ENCODE measurements around the gene THAP4. TPM values are rescaled to one million over a fixed set of nuclear protein-coding genes. Genes with fewer than 3 reads are reported as not detected.
A peak's percentile ranks its signal among the peaks of the same experiment; 100 is the strongest.
"Not testable (repeated sequence)": the region's sequence is repeated elsewhere in the genome, so short reads cannot be mapped to it uniquely, and the experiment has no call there.

Gene THAP4
- total RNA-seq, 2 donors from 2014 or later = 42.2 to 45.8 TPM

DNA sequence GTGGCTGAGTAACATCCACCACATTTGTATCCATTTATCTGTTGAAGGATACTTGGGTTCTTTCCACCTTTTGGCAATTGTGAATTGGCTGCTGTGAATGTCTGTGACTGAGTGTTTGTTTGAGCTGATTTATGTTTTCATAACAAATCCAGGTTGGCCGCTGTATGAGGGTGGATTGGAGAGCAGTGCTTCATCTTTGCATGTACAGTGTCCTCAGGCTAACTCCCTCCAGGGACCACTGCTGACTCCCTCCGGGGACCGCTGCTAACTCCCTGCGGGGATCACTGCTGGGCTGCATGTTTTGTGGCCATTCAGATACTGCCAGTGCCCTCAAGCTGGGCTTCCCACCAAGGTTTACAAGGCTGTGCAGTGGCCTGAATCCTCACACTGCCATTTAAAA is 68.2 kb downstream of the THAP4 start:
- ATAC-seq (no peak), DNase-seq (ENCODE audit: low spot score in 2 of 2) (no peak)
- no peaks in the 10 kb centered on the region for H3K9me3 Mint-ChIP-seq
- H3K27ac Mint-ChIP-seq = no peak overlapping the region
- no peaks in the 10 kb centered on the region for H3K36me3 Mint-ChIP-seq

DNA sequence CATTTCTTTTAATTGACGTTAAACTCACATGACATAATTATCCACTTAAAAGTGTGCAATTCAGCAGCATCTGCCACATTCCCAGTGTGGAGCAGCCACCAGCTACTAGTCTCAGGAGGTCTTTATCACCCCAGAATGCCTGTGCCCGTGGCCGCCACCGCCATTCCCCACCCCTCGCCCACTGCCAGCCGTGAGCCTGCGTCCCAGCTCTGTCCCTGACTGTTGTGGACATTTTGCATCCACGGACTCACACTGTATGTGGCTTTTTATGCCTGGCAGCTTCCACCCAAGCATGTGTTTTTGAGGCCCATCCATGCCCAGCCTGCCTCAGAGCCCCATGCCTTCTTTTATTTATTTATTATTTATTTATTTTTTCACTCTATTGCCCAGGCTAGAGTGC is 69.2 kb downstream of the THAP4 start:
- H3K36me3 Mint-ChIP-seq = no peaks in the 10 kb centered on the region
- H3K9me3 Mint-ChIP-seq = no peaks in the 10 kb centered on the region
- ATAC-seq (no peak), DNase-seq (ENCODE audit: low spot score in 2 of 2) (no peak)
- no peak overlapping the region for H3K27ac Mint-ChIP-seq

DNA sequence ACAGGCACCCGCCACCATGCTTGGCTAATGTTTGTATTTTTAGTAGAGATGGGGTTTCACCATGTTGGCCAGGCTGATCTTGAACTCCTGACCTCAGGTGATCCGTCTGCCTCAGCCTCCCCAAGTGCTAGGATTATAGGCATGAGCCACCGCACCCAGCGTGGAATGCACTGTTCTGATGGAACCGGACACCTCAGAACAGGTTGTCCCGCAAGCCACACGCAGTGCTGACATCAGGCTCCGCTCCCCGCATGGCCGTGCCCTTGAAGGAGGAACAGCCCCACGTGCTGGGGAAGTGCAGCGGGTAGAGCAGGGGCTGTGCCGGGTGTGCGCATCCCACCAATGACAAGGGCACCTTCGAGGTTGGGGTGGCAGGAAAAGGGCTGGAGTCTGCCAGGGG is 69.7 kb downstream of the THAP4 start:
- not testable (repeated sequence) for DNase-seq (ENCODE audit: low spot score in 2 of 2); H3K9me3 Mint-ChIP-seq; ATAC-seq; H3K36me3 Mint-ChIP-seq
- peak overlapping the region in 1 of 2 donors; percentile 60 for H3K27ac Mint-ChIP-seq

DNA sequence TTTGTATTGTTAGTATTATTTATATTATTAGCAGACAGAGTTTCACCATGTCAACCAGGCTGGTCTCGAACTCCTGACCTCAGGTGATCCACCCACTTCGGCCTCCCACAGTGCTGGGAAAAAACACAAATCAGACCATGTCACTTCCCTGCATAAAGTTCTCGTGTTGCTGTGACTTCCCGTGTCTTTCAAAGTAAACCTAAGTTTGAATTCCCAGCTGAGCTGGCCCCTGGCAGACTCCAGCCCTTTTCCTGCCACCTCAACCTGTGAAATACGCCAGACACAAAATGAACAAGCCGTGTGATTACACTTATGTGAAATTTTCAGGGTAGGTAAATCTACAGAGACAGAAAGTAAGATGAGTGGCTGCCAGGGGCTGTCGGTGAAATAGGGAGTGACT is 70.5 kb downstream of the THAP4 start:
- Mint-ChIP-seq H3K9me3 (no peaks in the 10 kb centered on the region), H3K36me3 (no peaks in the 10 kb centered on the region), H3K27ac (no peak overlapping the region)
- DNase-seq (ENCODE audit: low spot score in 2 of 2) = no peak
- no peak for ATAC-seq

DNA sequence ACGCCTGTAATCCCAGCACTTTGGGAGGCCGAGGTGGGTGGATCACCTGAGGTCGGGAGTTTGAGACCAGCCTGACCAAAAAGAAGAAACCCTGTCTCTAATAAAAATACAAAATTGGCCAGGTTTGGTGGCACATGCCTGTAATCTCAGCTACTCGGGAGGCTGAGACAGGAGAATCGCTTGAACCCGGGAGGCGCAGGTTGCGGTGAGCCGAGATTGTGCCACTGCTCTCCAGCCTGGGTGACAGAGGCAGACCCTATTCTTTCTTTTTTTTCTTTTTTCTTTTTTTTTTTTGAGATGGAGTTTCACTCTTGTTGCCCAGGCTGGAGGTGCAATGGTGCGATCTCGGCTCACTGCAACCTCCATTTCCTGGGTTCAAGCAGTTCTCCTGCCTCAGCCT is 70.9 kb downstream of the THAP4 start:
- H3K9me3 Mint-ChIP-seq; H3K36me3 Mint-ChIP-seq; DNase-seq (ENCODE audit: low spot score in 2 of 2); H3K27ac Mint-ChIP-seq; ATAC-seq: not testable (repeated sequence)

DNA sequence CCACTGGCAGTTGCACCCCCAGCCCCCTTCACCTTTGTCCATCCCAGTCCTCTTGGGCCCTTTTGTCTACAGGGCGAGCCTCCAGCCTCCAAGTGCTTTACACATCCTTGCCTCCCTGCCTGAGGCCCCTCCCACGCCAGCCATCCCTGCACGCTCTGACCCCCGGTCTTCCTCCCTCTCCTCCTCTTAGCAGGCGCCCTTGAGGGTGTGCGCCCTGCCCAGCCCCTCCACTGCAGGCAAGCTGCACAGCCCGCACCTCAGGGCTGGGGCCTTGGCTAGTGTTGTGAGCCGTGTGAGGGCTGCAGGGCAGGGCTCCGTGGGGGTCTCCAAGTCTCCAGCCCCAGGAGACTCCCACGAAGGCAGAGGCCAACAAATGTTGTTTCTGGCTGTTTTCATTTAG is 71.5 kb downstream of the THAP4 start:
- H3K27ac Mint-ChIP-seq = no peak overlapping the region
- no peaks in the 10 kb centered on the region for H3K36me3 Mint-ChIP-seq
- ATAC-seq = no peak
- no peak for DNase-seq (ENCODE audit: low spot score in 2 of 2)
- no peaks in the 10 kb centered on the region for H3K9me3 Mint-ChIP-seq

DNA sequence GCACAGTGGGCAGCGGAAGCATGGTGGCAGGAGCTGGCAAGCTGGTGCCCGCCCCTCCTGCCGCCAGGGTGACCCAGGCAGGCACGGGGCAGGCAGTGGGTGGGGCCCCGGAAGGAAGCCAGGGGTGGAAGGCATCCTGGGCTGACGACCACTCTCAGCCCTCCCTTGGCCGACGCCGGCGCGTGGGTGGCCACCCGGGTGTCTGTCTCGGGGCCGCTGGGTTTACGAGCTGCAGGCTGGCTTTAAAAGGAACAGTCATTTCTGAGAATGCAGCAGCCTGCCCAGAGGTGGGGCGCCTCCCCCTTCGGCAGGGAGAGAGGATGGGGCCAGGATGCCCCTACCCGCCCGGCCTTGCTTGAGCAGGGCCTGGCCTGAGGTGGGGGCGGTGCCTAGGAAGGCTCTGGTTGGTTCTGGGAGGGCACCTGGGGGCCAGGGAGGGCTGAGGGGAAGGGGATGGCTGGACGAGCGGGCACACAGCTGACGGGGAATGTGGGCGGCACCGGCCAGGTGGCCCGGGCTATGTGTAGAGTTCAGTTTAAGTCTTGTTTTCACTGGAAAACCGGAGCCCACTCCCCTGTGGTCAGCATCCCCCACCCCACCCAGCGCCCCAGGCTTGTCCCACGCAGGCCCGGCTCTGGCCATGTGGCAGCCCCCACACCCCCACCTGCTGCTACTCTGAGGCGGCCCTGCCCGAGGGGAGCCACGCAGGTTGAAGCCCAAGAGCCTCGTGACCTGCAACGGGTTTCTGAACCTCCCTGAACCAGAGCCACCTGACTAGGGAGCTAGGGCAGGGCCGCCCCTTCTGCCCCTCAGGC is 72.2 kb downstream of the THAP4 start:
- ATAC-seq (no peak), DNase-seq (ENCODE audit: low spot score in 2 of 2) (no peak)
- Mint-ChIP-seq H3K36me3 (no peaks in the 10 kb centered on the region), H3K27ac (no peak overlapping the region), H3K9me3 (no peaks in the 10 kb centered on the region)

DNA sequence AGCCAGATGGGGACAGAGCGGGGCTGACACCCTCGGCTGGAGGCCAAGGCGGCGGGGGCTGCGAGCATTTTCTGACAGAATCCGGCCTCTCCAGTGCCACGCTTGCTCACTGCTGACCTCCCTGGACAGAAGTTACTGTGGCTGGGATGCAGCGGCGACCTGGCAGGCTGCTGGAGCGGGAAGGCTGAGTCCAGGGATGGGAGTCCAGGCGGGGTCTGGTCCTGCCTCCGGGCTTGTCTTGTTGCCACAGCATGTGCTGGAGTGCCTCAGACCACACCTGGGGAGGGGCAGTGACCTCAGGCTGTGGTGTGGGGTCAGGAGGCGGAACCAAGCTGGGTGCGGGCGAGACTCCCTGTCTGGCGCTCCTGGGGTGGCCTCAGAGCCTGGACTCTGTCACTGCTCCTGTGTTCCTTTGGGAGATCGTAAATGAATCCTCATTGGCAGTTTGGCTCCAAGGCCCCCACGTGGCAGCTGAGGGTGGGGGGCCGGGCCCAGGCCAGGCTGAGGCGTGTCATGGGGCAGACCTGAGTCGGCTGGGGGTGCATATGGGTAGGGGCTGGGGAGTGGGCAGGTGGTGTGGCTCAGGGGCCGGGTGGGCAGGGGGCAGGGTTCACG is 72.9 kb downstream of the THAP4 start:
- no peaks in the 10 kb centered on the region for H3K36me3 Mint-ChIP-seq
- no peaks in the 10 kb centered on the region for H3K9me3 Mint-ChIP-seq
- H3K27ac Mint-ChIP-seq = no peak overlapping the region
- no peak for ATAC-seq
- DNase-seq (ENCODE audit: low spot score in 2 of 2) = no peak

DNA sequence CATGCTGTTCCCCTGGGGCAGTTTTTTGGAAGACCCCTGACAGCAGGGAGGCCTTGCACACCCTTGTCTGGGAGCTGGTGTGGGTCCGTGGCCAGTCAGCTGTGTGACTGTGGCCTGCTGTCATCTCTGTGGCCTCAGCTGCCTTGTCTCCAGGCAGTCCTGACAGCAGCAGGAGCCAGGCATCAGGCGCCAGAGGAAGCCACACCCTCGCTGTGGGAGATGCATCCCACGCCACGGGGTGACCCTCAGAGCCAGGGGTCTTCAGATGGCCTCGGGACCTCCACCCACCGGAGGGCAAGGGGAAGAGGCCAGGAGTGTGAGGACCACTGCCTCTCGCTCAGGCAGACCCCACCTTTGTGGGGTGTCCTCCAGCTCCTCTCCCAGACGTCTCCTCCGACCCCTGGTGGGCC is 73.4 kb downstream of the THAP4 start:
- H3K27ac Mint-ChIP-seq = no peak overlapping the region
- DNase-seq (ENCODE audit: low spot score in 2 of 2) = no peak
- H3K36me3 Mint-ChIP-seq = no peaks in the 10 kb centered on the region
- ATAC-seq = no peak
- H3K9me3 Mint-ChIP-seq = no peaks in the 10 kb centered on the region

DNA sequence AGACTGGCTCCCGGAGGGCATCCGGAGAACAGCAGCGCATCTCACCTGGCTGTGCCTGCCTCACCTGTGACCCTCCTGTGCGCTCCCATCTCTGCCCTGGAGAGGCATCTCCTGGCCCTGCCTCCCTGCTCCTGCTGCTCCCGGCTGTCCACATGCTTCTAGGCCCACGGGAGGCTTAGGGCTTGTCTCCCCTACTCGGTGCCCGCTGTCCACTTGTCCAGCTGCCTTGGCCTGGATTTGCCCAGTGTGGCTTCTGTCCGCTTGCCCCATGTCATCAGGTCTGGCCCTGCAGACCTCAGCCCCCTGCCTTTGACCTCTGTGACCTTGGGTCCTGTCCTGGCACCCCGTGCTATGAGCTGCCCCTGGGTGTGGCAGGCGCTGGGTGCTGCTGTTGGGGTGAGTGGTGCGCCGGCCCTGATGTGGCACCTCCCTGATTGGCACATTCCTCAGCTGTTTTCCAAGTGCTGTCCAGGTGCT is 73.9 kb downstream of the THAP4 start:
- DNase-seq (ENCODE audit: low spot score in 2 of 2) = no peak
- Mint-ChIP-seq H3K9me3 (peaks cover 1 to 2% of the 10 kb centered on the region in 2 donors), H3K36me3 (peaks cover 4 to 5% of the 10 kb centered on the region in 2 donors), H3K27ac (no peak overlapping the region)
- ATAC-seq = no peak

DNA sequence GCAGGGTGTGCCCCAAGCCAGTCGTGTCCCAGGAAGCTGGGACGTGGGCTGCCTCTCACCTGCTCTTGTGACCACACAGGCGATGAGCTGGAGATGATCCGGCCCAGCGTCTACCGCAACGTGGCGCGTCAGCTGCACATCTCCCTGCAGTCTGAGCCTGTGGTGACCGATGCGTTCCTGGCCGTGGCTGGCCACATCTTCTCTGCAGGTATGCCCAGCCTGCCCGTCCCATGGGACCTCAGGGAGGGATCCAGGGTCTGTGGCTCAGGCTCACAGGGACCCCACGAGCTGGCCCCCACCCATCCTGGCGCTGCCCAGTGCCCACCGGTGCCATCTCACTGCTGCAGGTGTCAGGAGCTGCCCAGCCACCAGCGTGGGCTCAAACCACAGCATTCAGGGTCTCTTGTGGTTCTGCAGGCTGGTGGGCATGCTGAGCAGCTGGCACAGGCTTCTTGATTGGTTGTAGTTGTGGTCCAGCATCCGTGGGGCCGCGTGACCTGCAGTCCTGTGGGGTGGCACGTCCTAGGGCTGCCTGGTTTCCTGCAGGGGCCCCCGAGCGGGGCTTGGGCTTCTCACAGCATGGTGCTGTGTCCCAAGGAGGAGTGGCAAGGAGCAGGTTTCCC is 74.6 kb downstream of the THAP4 start:
- Mint-ChIP-seq H3K36me3 (peaks cover 11 to 12% of the 10 kb centered on the region in 2 donors), H3K9me3 (peaks cover 8 to 9% of the 10 kb centered on the region in 2 donors), H3K27ac (no peak overlapping the region)
- ATAC-seq (no peak), DNase-seq (ENCODE audit: low spot score in 2 of 2) (no peak)

DNA sequence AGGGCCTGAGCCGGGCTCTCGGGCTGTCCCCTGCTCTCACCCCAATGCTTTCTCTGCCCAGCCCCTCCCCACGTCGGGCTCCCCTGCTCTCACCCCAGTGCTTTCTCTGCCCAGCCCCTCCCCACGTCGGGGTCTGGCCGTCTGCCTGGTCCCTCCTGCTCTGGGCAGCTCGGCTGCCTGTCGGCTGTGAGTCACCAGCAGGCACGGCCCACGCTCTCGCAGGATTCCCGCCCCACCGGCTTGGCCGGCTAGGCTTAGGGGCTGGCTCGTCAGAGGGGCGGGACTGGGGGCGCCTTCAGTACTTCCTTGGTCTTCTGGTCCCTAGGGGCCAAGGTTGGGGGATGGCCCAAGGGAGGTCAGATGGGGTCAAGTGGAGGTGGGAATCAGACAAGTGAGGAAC is 75.1 kb downstream of the THAP4 start:
- no peak overlapping the region for H3K27ac Mint-ChIP-seq
- peaks cover 9 to 10% of the 10 kb centered on the region in 2 donors for H3K9me3 Mint-ChIP-seq
- no peak for ATAC-seq
- no peak for DNase-seq (ENCODE audit: low spot score in 2 of 2)
- peaks cover 12 to 13% of the 10 kb centered on the region in 2 donors for H3K36me3 Mint-ChIP-seq

DNA sequence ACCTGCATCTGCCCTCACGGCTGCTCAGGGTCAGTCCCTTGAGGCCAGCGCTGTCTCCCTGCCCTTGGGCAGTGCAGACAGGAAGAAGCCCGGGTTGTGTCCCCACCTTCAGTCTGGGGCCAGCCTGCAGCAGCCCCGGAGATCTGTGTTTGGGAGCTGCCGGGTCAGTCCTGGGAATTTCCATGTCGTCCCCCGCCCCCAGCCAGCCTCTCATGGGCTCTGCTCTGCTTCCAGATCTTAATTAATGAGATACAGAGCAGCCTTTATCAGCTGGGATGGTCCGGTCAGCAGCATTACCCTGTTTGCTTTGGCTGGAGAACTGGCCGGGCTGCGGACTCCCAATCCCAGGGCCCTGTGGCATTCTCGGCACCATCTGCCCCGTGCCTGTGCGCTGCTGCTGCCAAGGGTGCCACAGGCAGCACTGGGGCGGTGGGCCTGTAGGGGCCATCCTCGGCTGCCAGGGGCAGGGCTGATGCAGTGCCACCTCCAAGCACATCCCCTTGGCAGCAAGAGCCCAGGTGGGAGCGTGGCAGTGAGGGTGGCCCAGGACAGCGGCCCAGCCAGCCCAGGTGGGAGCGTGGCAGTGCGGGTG is 76.0 kb downstream of the THAP4 start:
- H3K27ac Mint-ChIP-seq = no peak overlapping the region
- peaks cover 12 to 13% of the 10 kb centered on the region in 2 donors for H3K36me3 Mint-ChIP-seq
- H3K9me3 Mint-ChIP-seq = peaks cover 9 to 10% of the 10 kb centered on the region in 2 donors
- ATAC-seq (no peak), DNase-seq (ENCODE audit: low spot score in 2 of 2) (no peak)

DNA sequence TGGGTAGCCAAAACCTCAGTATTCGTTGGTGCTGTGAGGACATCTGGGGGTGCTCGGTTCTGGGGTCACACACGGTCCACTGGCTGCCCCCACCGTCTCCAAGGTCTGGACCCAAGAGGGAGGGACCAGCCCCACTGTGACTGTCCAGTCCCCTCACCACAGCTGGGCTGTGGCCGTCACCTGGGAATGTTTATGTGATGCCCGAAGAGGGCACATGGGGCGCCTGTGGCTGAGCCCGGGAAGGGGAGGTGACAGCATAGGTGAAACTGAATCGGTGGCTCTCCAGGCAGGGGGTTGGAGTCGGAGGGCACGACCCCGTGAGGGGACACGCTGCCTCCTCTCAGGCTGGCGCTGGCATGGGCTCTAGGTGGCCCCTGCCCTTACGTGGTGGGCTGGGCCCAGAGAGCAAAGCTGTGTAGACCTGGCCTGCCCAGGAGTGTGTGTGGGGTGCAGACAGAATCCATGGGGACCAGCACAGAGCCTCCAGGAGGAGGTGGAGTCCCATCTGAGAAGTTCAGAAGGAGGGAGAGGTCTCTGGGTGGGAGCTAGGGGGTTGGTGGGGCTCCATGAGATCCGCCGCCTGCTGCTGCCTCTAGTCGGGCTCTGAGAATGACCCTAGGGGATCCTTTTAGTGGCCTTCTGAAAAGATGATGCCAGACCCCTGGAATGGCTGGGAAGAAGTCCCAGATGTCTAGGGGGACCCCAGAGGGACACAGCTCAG is 76.6 kb downstream of the THAP4 start:
- ATAC-seq (no peak), DNase-seq (ENCODE audit: low spot score in 2 of 2) (no peak)
- Mint-ChIP-seq H3K36me3 (peaks cover 12 to 13% of the 10 kb centered on the region in 2 donors), H3K9me3 (peaks cover 9 to 10% of the 10 kb centered on the region in 2 donors), H3K27ac (no peak overlapping the region)

DNA sequence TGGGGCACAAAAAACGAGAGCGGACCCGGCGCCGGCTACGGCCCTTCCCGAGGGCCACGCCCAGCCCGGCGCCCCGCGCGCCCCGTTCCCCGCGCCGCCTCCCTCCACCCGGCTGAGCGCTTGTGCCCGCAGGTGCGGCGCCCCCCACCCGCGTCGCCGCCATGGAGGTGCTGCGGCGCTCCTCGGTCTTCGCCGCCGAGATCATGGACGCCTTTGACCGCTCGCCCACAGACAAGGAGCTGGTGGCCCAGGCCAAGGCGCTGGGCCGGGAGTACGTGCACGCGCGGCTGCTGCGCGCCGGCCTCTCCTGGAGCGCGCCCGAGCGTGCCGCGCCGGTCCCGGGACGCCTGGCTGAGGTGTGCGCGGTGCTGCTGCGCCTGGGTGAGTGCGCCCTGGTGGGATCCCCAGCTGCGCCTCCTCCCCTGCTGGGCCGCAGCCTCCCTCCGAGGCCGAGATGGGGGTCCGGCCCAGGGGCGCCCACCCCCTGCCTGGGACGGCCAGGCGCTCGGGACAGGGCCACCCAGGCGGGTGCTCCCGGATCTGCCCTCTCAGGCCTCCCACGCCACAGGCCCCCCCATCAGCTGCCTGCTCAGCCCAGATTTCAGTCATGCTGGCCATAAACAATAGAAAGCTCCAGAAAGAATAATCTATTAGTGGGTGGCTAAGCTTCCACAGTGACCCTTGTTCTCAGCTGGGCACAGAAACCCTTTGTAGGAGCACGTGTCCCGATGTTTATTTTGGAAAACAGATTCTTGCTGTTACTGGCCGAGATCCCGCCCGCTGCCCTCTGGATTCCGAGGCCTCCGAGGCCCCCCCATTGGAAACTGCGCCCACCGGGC is 77.4 kb downstream of the THAP4 start:
- peaks cover 12 to 13% of the 10 kb centered on the region in 2 donors for H3K36me3 Mint-ChIP-seq
- H3K9me3 Mint-ChIP-seq = peaks cover 9 to 10% of the 10 kb centered on the region in 2 donors
- ATAC-seq (peak in 1 of 2 donors; percentile 66), DNase-seq (ENCODE audit: low spot score in 2 of 2) (peak in 1 of 2 donors; percentile 30)
- no peak overlapping the region for H3K27ac Mint-ChIP-seq

Data from activated naive CD4-positive, alpha-beta T cell treated with anti-CD3 and anti-CD28 coated beads, Interleukin-2, amount 50 U/mL, for 72 hours (primary cell).